H1 (cell line): Measurements from ENCODE around the gene USHBP1. TPM values are rescaled to one million over a fixed set of nuclear protein-coding genes. Genes with fewer than 3 reads are reported as not detected.

Source experiments
- CEBPB ChIP-seq: IDR thresholded peaks from 2 replicates; pipeline ENCODE4 v1.6.1; 2012; ENCODE audit warnings: low read depth, low read length
- CTCF ChIP-seq, 3 experiments: IDR thresholded peaks; 1 replicate in 2 of 3; 2 replicates in 1 of 3; pipeline versions ENCODE4 v1.5.1 to v1.6.1; 2011; ENCODE audit warnings: low read length in 3 of 3, mild to moderate bottlenecking in 3 of 3, inconsistent platforms in 2 of 3, low read depth in 1 of 3, moderate library complexity in 1 of 3; ENCODE audit not compliant: insufficient read depth in 1 of 3; ENCODE audit errors: control extremely low read depth in 1 of 3
- EP300 ChIP-seq, 2 experiments: IDR thresholded peaks; 1 replicate in 1 of 2; 2 replicates in 1 of 2; pipeline ENCODE4 v1.6.1; 2011 to 2012; ENCODE audit warnings: low read depth in 2 of 2, low read length in 2 of 2, mild to moderate bottlenecking in 2 of 2, borderline replicate concordance in 1 of 2, inconsistent platforms in 1 of 2, moderate library complexity in 1 of 2
- HDAC2 ChIP-seq, 2 experiments: fragments of 300-600 bp in 1 of 2; sonication (generic) in 1 of 2; IDR thresholded peaks; 2 replicates each; pipeline ENCODE4 v1.6.1; 2011 to 2012; ENCODE audit warnings: low read depth in 2 of 2, low read length in 2 of 2, mild to moderate bottlenecking in 2 of 2, moderate library complexity in 2 of 2, borderline replicate concordance in 1 of 2, inconsistent platforms in 1 of 2
- JUN ChIP-seq: IDR thresholded peaks from 2 replicates; pipeline ENCODE4 v1.6.1; 2011; ENCODE audit warnings: low read depth, mild to moderate bottlenecking, improper control_type of control experiment, low read length
- KDM5A ChIP-seq: fragments of 200-600 bp; IDR thresholded peaks from 2 replicates; pipeline ENCODE4 v1.7.1; 2012; ENCODE audit warnings: mild to moderate bottlenecking, low read length, inconsistent platforms, mixed read lengths
- NRF1 ChIP-seq: IDR thresholded peaks from 2 replicates; pipeline ENCODE4 v1.6.1; 2011; ENCODE audit warnings: mild to moderate bottlenecking, low read depth, low read length, improper control_type of control experiment
- PHF8 ChIP-seq: fragments of 200-600 bp; sonication (generic); conservative IDR thresholded peaks from 2 replicates; pipeline ENCODE4 v1.7.1; 2012; ENCODE audit warnings: low read depth, mild to moderate bottlenecking, inconsistent platforms, low read length, moderate library complexity
- POLR2A ChIP-seq, 2 experiments: IDR thresholded peaks; 1 replicate in 1 of 2; 2 replicates in 1 of 2; pipeline ENCODE4 v1.6.1; 2011; ENCODE audit warnings: low read depth in 2 of 2, low read length in 2 of 2, mild to moderate bottlenecking in 2 of 2; ENCODE audit errors: control extremely low read depth in 1 of 2
- POLR2AphosphoS5 ChIP-seq: IDR thresholded peaks from 2 replicates; pipeline ENCODE4 v1.6.1; 2011; ENCODE audit warnings: low read depth, low read length
- SP1 ChIP-seq: IDR thresholded peaks from 2 replicates; pipeline ENCODE4 v1.6.1; 2011; ENCODE audit warnings: low read depth, low read length
- TEAD4 ChIP-seq: IDR thresholded peaks from 2 replicates; pipeline ENCODE4 v1.6.1; 2012; ENCODE audit warnings: low read depth, low read length, inconsistent platforms, mixed read lengths
- USF2 ChIP-seq: IDR thresholded peaks from 2 replicates; pipeline ENCODE4 v1.6.1; 2011; ENCODE audit warnings: low read length, improper control_type of control experiment
- polyA plus RNA-seq, 7 experiments: library from polyadenylated mRNA; depleted of rRNA in 3 of 7; stranded (reverse) in 5 of 7; unstranded in 2 of 7; fragments of >200 nt in 5 of 7; fragments of 200-250 nt in 2 of 7; gene quantifications; 1 replicate in 5 of 7; 2 replicates in 1 of 7; 4 replicates in 1 of 7; pipeline versions ENCODE4 v1.2.1 to v1.2.3, GENCODE V29; 2011 to 2013; ENCODE audit warnings: missing spikeins in 2 of 7, mixed read lengths in 2 of 7
- total RNA-seq: library from RNA; stranded (reverse); fragmentation: NEBNext Ultra II Directional; extraction: Animal tissue kit (Norgen Biotek cat#: 25700); gene quantifications from 2 replicates; pipeline ENCODE4 v1.2.1, GENCODE V29; 2021

Gene USHBP1
- total and polyA plus RNA-seq, 2 of the 8 experiments (the other 6 are each of a cell fraction or from before 2014, with no cell fraction given), result 5.0 to 7.5 TPM

DNA sequence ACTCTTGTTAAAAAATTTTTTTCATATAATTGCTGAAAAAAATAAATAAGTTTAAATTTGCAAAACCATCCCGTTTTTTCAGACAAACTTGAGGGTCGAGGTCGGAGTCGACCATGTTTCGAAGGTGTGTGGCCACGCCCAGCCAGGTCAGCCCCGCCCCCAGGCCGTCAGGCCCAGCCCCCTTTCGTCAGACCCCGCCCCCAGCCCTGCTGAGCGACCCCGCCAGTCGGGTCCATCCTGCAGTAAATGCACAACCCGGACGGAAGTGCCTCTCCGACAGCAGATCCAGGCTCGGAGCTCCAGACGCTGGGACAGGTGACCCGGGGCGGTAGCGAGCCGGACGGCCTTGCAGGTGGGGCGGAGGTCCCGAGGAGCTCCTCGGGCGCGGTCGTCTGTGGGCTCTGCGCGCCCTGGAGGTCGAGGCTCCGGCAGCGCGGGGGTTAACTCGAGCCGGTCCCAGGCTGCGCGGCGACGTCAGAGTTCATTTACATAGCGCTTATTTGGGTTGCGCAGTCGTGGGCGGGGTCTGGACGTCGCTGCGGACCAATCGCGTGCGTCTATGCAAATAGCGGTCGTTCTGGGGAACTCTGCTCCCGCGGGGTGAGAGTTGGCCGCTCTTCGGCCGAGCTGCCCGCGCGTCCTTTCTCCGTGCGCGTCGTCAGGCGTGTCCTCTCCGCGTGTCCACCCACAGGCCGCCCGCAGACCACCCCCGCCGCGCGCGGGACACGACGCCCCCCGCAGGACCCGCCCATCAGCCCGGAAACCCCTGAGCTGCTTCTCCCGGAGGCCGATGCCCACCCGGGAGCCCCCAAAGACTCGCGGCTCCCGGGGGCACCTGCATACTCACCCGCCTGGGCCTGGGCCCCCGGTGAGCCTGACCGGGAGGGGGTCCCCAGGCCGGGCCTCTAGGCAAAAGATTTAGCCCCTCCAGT is 38.3 kb downstream of the USHBP1 start, which contains the start of gene OCEL1 (continued):
- no peak for TF ChIP-seq CTCF (IDR thresholded peaks at IDR 0.05; ENCODE audit: control extremely low read depth in 1 of 3, insufficient read depth in 1 of 3, low read depth in 1 of 3, low read length in 3 of 3)
- peak in 1 of 2 experiments; percentile 34; a peak in 1 of 4 replicates for TF ChIP-seq HDAC2 (IDR thresholded peaks at IDR 0.05; ENCODE audit: borderline replicate concordance in 1 of 2, low read depth in 2 of 2, low read length in 2 of 2)
- TF ChIP-seq PHF8, result peak; percentile 74
- TF ChIP-seq EP300 (IDR thresholded peaks at IDR 0.05; ENCODE audit: borderline replicate concordance in 1 of 2, low read depth in 2 of 2, low read length in 2 of 2), result no peak
- TF ChIP-seq USF2, result 0 out of 2 replicates have a peak, but pooled peaks have one; percentile 19
- TF ChIP-seq JUN, result no peak
- peak; percentile 50 to 86 for TF ChIP-seq POLR2A (IDR thresholded peaks at IDR 0.05; ENCODE audit: control extremely low read depth in 1 of 2, low read depth in 2 of 2, low read length in 2 of 2)
- no peak for TF ChIP-seq TEAD4
- peak; percentile 78 for TF ChIP-seq POLR2AphosphoS5
- TF ChIP-seq NRF1, result peak; percentile 37; the same call in 1 of the 2 replicates
- TF ChIP-seq CEBPB, result peak; percentile 89
- peak; percentile 38; the same call in 1 of the 2 replicates for TF ChIP-seq KDM5A
- TF ChIP-seq SP1, result peak; percentile 55; the same call in 1 of the 2 replicates
